Globus pallidus (tissue), 1 donor: Measurements from ENCODE around the gene PDIA6.
"Not testable (repeated sequence)": the region's sequence is repeated elsewhere in the genome, so short reads cannot be mapped to it uniquely, and the experiment has no call there.

Source experiments
- DNase-seq: peaks from one replicate; pipeline ENCODE4 v3.0.0-alpha.2; 2015; ENCODE audit warnings: low spot score

PDIA6 gene

GRCh38 chr2:10780821-10781220 lies 31.8 kb downstream of the PDIA6 start:
- not testable (repeated sequence) for DNase-seq

GRCh38 chr2:10780491-10780820 lies 32.1 kb downstream of the PDIA6 start:
- DNase-seq: no peak

DNA sequence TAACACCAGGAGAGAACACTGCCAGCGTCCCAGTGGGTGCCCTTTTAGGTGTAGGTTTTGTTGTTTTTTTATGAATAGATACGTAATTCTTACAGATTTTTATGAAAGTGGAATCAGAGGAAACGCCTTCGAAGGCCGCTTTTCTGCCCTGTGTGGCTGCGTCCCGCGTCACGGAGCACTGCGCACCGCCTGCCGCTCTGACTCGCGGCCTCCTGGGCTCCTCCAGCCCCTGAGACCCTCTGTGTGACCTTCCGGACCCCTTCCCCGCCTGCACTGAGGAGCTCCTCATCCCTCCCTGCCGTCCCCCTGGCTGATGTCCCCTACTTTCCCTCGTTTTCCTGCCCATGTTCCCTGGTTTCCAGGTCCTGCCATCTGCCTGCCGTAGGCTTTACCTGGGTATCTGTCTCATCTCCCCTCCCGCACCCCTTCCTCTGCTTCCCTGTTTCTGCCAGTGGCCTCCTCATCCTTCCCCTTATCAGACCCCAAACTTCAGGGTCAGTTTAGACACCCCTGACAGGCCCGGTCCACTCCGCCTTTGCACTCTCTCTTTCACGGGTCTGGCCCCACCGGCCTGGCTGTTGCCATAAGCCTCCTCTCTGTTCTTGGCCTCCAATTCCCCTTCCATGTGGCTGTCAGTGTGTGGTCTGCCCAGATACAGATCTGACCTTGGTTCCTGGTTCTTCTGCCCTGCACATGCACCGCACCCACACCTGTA lies 32.7 kb downstream of the PDIA6 start:
- no peak for DNase-seq

DNA sequence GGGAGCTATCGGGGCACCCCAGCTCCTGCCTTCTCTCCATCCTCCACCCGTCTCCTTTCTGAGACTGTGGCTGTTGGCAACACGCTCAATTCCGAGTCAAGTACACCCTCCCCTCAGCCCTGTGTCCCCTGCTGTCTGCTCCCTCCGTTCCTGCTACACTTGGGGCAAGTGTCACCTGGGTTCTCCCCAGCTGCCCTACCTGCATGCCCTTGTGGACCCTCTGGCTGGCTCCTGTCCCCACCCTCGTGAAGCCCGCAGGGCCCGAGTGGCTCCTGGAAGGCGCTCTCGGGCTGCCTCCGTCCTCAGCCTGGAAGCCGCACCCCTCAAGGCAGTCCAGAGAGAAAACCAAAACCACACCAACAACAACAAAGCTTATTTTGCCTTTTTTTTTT lies 33.9 kb downstream of the PDIA6 start:
- DNase-seq: no peak

DNA sequence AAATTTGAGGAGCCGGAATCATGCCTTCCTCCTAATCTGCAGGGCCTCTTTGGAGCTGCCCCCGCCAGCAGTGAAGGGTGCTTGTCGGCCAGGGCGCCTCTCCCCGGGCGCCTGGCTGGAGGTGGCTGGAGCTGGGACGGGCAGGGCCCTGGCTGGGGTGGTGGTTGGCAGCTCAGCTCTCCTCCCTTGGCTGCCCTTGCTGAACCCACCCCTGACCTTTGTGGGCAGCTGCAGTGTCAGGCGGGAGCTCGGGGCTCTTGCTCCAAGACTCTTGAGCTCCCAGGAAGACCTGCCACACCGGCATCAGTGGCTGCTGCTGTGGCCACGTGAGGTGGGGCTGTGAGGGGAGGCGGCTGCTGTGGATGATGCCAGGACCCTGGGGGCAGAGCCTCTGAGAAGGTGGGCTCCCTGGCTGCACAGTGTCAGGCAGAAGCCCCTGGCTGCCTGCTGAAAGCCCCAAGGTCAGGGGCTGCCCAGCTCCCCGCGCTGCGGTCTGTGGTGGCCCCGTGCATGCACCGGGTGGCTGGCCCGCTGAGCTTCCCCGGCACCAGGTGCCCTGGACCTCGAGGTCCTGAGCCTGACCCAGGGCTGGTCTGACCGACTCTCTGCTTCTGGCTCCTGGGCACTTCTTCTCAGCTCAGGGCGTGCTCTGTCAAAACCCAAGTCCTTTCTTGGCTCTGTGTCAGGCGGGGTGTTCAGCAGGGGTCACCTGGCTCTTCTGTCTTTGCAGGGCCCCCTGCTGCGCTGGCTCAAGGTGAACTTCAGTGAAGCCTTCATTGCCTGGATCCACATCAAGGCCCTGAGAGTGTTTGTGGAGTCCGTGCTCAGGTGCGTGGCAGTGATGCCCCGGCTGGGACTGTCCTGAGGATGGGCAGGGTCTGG lies 34.5 kb downstream of the PDIA6 start:
- DNase-seq: no peak

GRCh38 chr2:10777111-10777841 lies 35.3 kb downstream of the PDIA6 start:
- no peak for DNase-seq

- DNase-seq: no peak
Observed at GRCh38 chr2:10776231-10776977, 36.2 kb downstream of the PDIA6 start.

GRCh38 chr2:10775831-10776230 lies 36.8 kb downstream of the PDIA6 start:
- no peak for DNase-seq

- DNase-seq: no peak
Observed at GRCh38 chr2:10775021-10775780, 37.4 kb downstream of the PDIA6 start.

DNA sequence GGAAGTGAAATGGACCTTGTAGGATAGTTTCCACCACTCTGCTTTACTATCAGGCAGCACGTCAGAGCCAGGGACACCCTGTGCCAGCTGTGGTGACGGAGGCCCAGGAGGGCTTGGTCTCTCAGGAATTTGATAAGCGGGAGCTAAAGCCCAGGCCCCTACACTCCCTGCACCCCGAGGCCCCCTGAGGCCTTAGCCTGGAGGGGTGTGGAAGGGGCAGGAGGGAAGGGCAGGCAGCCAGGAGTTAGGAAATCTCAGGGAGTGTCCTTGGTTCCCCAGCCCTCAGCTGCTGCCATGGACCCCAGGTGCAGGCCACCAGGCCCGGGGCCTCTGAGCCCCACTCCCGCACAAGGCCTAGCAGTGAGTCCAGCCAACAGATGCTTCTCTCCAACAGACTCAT lies 38.2 kb downstream of the PDIA6 start:
- no peak for DNase-seq

- DNase-seq: no peak
Observed at GRCh38 chr2:10773821-10774341, 38.7 kb downstream of the PDIA6 start.

DNA sequence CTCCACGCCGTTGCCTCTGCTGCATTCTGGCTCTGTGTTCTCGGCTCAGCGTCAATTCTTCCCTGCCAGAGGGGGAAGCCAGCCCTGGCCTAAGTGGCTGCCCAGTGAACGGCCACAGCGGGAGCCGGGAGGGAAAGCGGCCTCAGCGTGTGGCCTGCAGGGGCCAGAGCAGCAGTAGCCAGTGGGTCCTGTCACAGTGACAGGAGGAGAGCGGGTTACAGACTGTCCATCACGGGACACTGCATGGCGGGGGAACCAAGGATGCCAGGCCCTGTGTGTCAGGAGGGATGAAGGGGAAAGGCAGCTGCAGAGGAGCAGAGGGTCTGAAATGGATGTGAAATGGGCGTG lies 39.7 kb downstream of the PDIA6 start:
- no peak for DNase-seq

GRCh38 chr2:10772201-10772867 lies 40.3 kb downstream of the PDIA6 start:
- DNase-seq: no peak

DNA sequence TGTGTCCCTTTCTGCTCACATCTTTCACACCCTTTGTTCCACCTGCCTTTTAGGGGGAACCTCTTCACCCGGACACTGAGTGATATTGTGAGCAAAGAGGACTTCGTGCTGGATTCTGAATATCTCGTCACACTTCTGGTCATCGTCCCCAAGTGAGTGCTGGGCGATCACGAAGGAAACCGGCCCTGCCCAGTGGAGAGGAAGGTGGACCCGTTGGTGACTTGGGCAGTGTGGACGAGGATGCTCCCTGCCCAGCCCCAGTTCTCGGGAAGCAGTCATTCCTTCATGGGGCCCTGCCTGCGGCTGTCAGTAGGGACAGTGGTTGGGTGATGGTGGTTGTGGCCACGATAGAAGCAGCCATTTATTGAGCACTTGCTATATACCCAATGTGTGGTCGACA lies 40.8 kb downstream of the PDIA6 start:
- DNase-seq: no peak

GRCh38 chr2:10770956-10771750 lies 41.4 kb downstream of the PDIA6 start:
- DNase-seq: no peak

DNA sequence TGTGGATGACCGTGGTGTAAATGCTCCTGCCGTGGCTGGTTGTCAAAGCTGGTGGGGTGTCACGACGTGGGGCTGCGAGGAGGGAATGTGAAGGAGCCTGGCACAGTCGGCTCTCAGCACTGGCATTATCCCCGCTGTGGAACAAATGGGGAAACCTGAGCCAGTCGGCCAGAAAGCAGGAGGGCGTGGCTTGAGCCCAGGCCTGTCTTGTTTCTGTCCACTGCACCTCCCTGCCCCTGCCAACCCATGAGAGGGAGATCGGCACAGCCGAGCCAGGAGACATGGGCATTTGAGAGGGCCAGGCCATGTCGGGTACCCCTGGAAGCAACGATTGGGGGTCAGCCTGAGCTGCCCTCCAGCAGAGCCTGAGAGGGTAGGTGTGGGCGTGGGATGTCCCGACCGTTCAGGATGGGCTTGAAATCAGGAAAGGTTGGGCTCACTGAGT lies 44.5 kb downstream of the PDIA6 start:
- DNase-seq: no peak

GRCh38 chr2:10765914-10766313 lies 46.7 kb downstream of the PDIA6 start:
- DNase-seq: no peak

DNA sequence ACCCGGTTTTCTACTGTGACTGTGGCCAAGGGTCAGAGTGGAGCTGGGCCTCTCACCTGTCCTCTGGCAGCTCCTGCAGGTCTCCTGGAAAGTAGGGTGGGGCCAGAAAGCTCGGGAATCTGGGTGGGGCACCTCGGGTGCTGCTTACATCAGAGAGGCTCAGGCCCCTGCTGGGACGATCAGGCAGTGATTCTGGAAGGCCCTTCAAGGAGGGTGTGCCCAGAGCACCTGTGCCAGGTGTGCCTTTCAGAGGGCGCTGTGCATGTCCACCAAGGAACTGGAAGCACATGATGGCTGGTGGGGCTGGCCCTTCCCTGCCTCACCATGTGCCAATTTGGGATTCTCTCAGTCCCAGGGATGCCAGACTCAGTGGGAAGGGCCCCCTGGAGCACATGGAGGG lies 47.1 kb downstream of the PDIA6 start:
- DNase-seq: no peak

DNA sequence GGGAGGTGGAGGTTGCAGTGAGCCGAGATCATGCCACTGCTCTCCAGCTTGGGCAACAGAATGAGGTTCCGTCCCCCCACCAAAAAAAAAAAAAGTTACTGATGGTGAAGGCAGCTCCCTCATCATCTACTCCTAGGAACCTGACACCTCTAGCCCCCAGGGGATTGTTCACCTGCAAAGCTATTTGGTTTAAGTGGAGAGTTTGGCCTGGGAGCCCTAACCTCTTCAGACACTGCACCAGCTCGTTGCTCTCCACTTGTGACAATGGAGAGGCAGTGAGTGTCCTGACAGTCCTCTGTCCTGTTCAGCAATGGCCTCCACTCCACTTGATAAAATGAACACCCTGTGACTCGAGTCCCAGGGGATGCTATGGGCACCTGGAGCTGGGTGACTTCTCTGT lies 47.7 kb downstream of the PDIA6 start:
- DNase-seq: no peak
